Spleen (tissue), 7 donors: ENCODE results near the gene PTPN11.

Source experiments
- CTCF ChIP-seq, 11 experiments: fragments of 200-600 bp in 7 of 11; fragments of 450-650 bp in 4 of 11; sonication (generic) in 4 of 11; IDR thresholded peaks in 8 of 11; conservative IDR thresholded peaks in 3 of 11; 1 replicate in 7 of 11; 2 replicates in 4 of 11; pipeline versions ENCODE4 v1.4.0 to v1.8.0; 2016 to 2021; ENCODE audit warnings: antibody characterized with exemption in 11 of 11, inconsistent platforms in 4 of 11, mild to moderate bottlenecking in 1 of 11
- POLR2AphosphoS5 ChIP-seq, 3 donors: sonication (generic); formaldehyde crosslinking; IDR thresholded peaks; one replicate each; pipeline ENCODE4 v1.5.1; 2017; ENCODE audit warnings: antibody characterized with exemption in 3 of 3
- donor health status: DM: no; HTN: no; CAD: no; lungs with moderate emphysema.
- donor health status: DM: no; HTN: no; CAD: no.
- donor health status: DM: no; HTN: no; CAD: no.

GRCh38 chr12:112549031-112549430, 130.3 kb downstream of the PTPN11 start:
- TF ChIP-seq CTCF (IDR thresholded peaks at IDR 0.05 in 8 of 11, conservative IDR thresholded peaks at IDR 0.05 in 3 of 11) (no peak), POLR2AphosphoS5 (IDR thresholded peaks at IDR 0.05) (no peak)
